ENCODE measurements around the gene MPPED1. TPM values are rescaled to one million over a fixed set of nuclear protein-coding genes. Genes with fewer than 3 reads are reported as not detected.

MPPED1 gene
- total RNA-seq, 1 donor from 2014 or later: 0.18 TPM

DNA sequence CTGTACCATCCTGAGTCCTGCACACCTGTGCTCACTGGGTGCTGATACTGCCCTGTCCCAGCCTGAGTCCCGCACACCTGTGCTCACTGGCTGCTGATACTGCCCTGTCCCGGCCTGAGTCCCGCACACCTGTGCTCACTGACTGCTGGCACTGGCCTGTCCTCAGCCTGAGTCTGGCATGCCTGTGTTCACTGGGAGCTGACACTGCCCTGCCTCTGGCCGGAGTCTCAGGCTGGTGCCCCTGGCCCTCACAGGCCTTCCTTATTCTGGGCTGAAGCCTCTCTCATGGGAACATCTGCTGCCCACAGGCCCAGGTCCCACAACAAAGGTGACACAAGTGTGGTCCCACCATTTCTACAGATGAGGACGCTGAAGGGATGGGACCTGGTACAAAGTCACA is 115.1 kb downstream of the MPPED1 start:
- Mint-ChIP-seq H3K27ac (ENCODE audit: unreplicated experiment) (no peak overlapping the region), H3K4me1 (ENCODE audit: unreplicated experiment) (no peaks in the 10 kb centered on the region), H3K36me3 (ENCODE audit: low read depth, unreplicated experiment) (no peaks in the 10 kb centered on the region), H3K4me3 (ENCODE audit: unreplicated experiment) (no peak overlapping the region), H3K9me3 (ENCODE audit: unreplicated experiment) (no peaks in the 10 kb centered on the region), H3K27me3 (ENCODE audit: unreplicated experiment) (peaks cover 2% of the 10 kb centered on the region)
- TF ChIP-seq, protein P1, sequence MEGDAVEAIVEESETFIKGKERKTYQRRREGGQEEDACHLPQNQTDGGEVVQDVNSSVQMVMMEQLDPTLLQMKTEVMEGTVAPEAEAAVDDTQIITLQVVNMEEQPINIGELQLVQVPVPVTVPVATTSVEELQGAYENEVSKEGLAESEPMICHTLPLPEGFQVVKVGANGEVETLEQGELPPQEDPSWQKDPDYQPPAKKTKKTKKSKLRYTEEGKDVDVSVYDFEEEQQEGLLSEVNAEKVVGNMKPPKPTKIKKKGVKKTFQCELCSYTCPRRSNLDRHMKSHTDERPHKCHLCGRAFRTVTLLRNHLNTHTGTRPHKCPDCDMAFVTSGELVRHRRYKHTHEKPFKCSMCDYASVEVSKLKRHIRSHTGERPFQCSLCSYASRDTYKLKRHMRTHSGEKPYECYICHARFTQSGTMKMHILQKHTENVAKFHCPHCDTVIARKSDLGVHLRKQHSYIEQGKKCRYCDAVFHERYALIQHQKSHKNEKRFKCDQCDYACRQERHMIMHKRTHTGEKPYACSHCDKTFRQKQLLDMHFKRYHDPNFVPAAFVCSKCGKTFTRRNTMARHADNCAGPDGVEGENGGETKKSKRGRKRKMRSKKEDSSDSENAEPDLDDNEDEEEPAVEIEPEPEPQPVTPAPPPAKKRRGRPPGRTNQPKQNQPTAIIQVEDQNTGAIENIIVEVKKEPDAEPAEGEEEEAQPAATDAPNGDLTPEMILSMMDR (IDR thresholded peaks at IDR 0.05; ENCODE audit: unreplicated experiment): no peak
- DNase-seq (ENCODE audit: low spot score): no peak

DNA sequence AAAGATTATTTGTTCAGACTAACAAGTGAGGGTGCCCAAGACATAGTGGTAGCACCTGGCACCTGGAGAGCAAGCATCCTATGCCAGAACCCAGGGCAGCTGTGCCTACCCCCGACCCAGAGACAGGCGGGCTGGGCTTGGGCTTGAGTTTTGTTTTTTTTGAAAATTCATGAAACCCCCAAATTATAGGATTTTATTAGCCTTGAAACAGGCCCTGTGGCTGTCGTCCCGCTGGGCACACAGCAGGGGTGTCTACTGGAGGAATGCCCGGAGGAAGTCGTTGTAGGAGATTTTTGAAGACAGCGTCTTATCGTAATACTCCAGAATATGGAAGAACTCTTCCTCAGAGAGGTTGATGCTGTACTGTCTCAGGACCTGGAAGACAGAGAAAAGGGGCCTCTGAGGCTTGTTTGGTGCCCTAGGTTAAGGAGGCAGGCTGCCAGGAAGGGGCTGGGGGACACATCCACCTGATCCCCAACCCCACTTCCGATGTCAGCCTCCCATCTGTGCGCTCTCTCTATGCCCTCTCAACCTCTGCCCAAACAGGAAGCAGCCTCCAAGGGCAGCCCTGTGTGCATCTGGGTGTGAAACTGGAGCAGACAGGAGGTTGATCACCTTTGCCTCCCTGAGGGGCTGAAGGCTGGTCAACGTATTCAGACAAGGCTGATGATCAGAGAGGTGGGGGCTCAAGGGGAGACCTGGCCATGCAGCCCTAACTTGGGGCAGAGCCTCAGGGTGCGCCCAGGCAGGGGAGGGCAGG is 117.0 kb downstream of the MPPED1 start:
- no peak for DNase-seq (ENCODE audit: low spot score)
- Mint-ChIP-seq H3K27me3 (ENCODE audit: unreplicated experiment) (peaks cover 4% of the 10 kb centered on the region), H3K36me3 (ENCODE audit: low read depth, unreplicated experiment) (no peaks in the 10 kb centered on the region), H3K4me3 (ENCODE audit: unreplicated experiment) (no peak overlapping the region), H3K27ac (ENCODE audit: unreplicated experiment) (no peak overlapping the region), H3K9me3 (ENCODE audit: unreplicated experiment) (no peaks in the 10 kb centered on the region), H3K4me1 (ENCODE audit: unreplicated experiment) (no peaks in the 10 kb centered on the region)
- TF ChIP-seq, protein P1 (IDR thresholded peaks at IDR 0.05; ENCODE audit: unreplicated experiment): no peak

DNA sequence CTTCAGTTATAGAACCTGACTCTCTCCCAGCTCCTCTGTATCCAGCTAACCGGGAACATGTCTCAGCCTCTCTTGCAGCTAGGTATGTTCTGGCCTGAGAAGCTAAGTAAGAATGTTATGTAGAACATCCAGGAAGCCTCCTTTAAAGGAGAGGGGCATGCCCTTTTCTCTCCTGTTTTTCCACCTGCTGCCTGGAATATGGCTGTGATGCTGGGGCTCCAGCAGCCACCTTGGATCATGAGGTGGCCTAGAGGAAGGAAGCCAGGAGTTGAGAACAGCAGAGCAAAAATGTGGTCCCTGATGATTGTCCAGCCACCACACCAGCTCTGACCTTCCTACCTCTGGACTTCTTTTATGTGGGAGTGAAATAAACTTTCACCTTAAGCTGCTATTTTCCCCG is 117.6 kb downstream of the MPPED1 start:
- TF ChIP-seq, protein P1 (IDR thresholded peaks at IDR 0.05; ENCODE audit: unreplicated experiment): no peak
- Mint-ChIP-seq H3K36me3 (ENCODE audit: low read depth, unreplicated experiment) (no peaks in the 10 kb centered on the region), H3K4me1 (ENCODE audit: unreplicated experiment) (no peaks in the 10 kb centered on the region), H3K4me3 (ENCODE audit: unreplicated experiment) (no peak overlapping the region), H3K9me3 (ENCODE audit: unreplicated experiment) (no peaks in the 10 kb centered on the region), H3K27me3 (ENCODE audit: unreplicated experiment) (peaks cover 7% of the 10 kb centered on the region), H3K27ac (ENCODE audit: unreplicated experiment) (no peak overlapping the region)
- DNase-seq (ENCODE audit: low spot score): no peak

DNA sequence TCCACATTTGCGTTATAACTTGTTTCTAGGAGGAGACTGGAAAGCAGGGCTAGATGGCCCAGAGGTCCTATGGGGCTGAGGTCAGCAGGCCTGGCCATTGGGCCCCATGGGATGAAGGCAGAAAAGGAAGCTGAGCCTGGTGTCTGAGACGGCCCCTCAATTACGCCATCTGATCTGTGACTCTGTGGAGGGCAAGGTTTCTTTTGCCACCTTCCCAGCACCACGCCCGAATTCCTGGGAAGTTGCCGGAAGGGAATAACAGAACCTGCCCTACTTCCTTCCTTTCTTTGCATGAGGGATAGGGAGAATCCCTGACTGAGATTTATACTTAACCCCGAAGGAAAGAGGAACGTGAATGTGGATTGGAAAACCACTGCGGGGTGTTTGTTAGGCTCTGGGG is 118.1 kb downstream of the MPPED1 start:
- Mint-ChIP-seq H3K36me3 (ENCODE audit: low read depth, unreplicated experiment) (no peaks in the 10 kb centered on the region), H3K9me3 (ENCODE audit: unreplicated experiment) (no peaks in the 10 kb centered on the region), H3K27me3 (ENCODE audit: unreplicated experiment) (peaks cover 7% of the 10 kb centered on the region), H3K27ac (ENCODE audit: unreplicated experiment) (no peak overlapping the region), H3K4me3 (ENCODE audit: unreplicated experiment) (no peak overlapping the region), H3K4me1 (ENCODE audit: unreplicated experiment) (no peaks in the 10 kb centered on the region)
- DNase-seq (ENCODE audit: low spot score): no peak
- TF ChIP-seq, protein P1 (IDR thresholded peaks at IDR 0.05; ENCODE audit: unreplicated experiment): no peak

DNA sequence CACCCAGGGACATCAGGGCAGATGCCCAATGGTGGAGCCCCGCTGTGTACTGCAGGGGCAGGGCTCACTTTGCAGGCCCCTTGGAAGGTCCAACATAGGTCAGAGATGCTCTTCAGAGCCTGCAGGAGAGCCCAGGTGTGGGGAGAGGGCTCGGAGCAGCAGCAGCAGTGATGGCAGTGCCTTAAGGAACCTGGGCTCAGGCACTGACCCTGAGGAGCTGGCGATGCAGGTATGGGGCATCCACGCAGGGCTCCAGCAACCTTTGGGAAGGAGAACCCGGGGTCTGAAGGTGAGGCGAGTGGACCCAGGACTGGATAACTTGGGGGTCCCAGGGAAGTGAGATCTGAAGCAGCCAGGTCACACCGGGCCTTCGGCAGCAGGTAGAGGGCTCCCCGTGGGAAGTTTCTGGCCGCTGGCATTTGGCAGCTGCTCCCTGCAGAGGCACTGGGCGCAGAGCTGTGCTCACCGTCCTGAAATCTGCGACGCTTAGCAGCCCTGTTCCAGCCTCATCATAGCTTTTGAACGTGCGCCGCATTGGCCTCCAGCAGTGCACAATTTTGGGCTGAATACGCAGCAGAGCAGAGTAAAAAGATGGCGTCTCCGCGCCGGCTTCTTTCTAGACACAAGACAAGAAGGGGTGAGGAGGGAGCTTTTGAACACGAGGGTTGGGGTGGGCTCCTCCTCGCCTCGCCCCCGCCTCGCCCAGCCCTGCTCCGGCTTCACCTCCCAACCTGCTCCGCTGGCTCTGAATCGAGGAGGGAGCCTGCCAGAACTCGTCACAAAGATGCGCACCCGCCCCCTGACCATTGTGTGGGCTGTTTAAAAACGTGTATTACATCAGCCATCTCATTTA is 118.8 kb downstream of the MPPED1 start:
- Mint-ChIP-seq H3K4me1 (ENCODE audit: unreplicated experiment) (no peaks in the 10 kb centered on the region), H3K36me3 (ENCODE audit: low read depth, unreplicated experiment) (no peaks in the 10 kb centered on the region), H3K9me3 (ENCODE audit: unreplicated experiment) (no peaks in the 10 kb centered on the region), H3K27ac (ENCODE audit: unreplicated experiment) (no peak overlapping the region), H3K27me3 (ENCODE audit: unreplicated experiment) (peaks cover 7% of the 10 kb centered on the region), H3K4me3 (ENCODE audit: unreplicated experiment) (no peak overlapping the region)
- no peak for DNase-seq (ENCODE audit: low spot score)
- TF ChIP-seq, protein P1 (IDR thresholded peaks at IDR 0.05; ENCODE audit: unreplicated experiment): no peak

Data from endothelial cell (in vitro differentiated cells).